Ishikawa (cell line): ENCODE results near the gene PNPLA7.

Experiments
- CEBPB ChIP-seq: IDR thresholded peaks from 2 replicates; pipeline ENCODE4 v1.6.1; 2012
- CREB1 ChIP-seq: IDR thresholded peaks from 2 replicates; pipeline ENCODE4 v1.6.1; 2012; ENCODE audit warnings: low read depth
- EGR1 ChIP-seq: IDR thresholded peaks from 2 replicates; pipeline ENCODE4 v1.6.1; 2012
- EP300 ChIP-seq: IDR thresholded peaks from 2 replicates; pipeline ENCODE4 v1.6.1; 2012; ENCODE audit warnings: borderline replicate concordance
- FOXM1 ChIP-seq: IDR thresholded peaks from 2 replicates; pipeline ENCODE4 v1.6.1; 2012; ENCODE audit warnings: low read depth, borderline replicate concordance
- NFIC ChIP-seq: IDR thresholded peaks from 2 replicates; pipeline ENCODE4 v1.6.1; 2012
- RAD21 ChIP-seq: IDR thresholded peaks from 2 replicates; pipeline ENCODE4 v1.6.1; 2012; ENCODE audit warnings: low read depth
- REST ChIP-seq: IDR thresholded peaks from 2 replicates; pipeline ENCODE4 v1.6.1; 2012; ENCODE audit warnings: low read depth, mild to moderate bottlenecking
- TAF1 ChIP-seq: IDR thresholded peaks from 2 replicates; pipeline ENCODE4 v1.6.1; 2012; ENCODE audit warnings: low read depth, mild to moderate bottlenecking
- TCF12 ChIP-seq: IDR thresholded peaks from 2 replicates; pipeline ENCODE4 v1.6.1; 2012; ENCODE audit warnings: low read depth
- TEAD4 ChIP-seq: IDR thresholded peaks from 2 replicates; pipeline ENCODE4 v1.6.1; 2012
- YY1 ChIP-seq: IDR thresholded peaks from 2 replicates; pipeline ENCODE4 v1.6.1; 2012; ENCODE audit warnings: low read depth
- ZBTB7A ChIP-seq: IDR thresholded peaks from 2 replicates; pipeline ENCODE4 v1.6.1; 2012; ENCODE audit warnings: low read depth
- TF ChIP-seq, protein P1 (sequence below): IDR thresholded peaks from 2 replicates; pipeline ENCODE4 v1.6.1; 2012
- TF ChIP-seq, protein P2 (sequence below): IDR thresholded peaks from 2 replicates; pipeline ENCODE4 v1.6.1; 2012

Gene PNPLA7

DNA sequence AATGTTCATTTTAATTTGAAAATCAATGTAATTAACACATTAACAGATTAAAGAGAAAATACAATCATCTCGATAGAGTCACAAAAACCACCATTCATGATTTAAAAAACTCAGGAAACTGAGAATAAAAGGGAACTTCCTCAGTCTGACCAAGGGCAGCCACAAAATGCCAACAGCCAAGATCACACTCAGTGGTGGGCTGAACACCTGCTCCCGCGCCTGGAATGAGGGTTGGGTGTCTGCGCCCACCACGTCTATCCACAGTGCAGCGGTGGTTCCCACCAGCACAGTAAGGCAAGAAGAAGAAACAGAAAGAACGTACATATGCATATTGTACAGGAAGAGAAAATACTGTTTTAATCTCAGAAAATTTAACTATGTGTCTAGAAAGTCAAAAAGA lies 79.4 kb downstream of the PNPLA7 start:
- TF ChIP-seq TEAD4 (no peak), CEBPB (no peak), EP300 (no peak), CREB1 (no peak), TAF1 (no peak), EGR1 (no peak), YY1 (no peak), NFIC (no peak), TCF12 (no peak), REST (no peak), RAD21 (no peak), ZBTB7A (no peak), FOXM1 (no peak)
- TF ChIP-seq, protein P1, sequence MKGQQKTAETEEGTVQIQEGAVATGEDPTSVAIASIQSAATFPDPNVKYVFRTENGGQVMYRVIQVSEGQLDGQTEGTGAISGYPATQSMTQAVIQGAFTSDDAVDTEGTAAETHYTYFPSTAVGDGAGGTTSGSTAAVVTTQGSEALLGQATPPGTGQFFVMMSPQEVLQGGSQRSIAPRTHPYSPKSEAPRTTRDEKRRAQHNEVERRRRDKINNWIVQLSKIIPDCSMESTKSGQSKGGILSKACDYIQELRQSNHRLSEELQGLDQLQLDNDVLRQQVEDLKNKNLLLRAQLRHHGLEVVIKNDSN: no peak
- TF ChIP-seq, protein P2, sequence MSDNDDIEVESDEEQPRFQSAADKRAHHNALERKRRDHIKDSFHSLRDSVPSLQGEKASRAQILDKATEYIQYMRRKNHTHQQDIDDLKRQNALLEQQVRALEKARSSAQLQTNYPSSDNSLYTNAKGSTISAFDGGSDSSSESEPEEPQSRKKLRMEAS: no peak

GRCh38 chr9:137467896-137468295 lies 82.3 kb downstream of the PNPLA7 start:
- TF ChIP-seq REST (no peak), TAF1 (no peak)

DNA sequence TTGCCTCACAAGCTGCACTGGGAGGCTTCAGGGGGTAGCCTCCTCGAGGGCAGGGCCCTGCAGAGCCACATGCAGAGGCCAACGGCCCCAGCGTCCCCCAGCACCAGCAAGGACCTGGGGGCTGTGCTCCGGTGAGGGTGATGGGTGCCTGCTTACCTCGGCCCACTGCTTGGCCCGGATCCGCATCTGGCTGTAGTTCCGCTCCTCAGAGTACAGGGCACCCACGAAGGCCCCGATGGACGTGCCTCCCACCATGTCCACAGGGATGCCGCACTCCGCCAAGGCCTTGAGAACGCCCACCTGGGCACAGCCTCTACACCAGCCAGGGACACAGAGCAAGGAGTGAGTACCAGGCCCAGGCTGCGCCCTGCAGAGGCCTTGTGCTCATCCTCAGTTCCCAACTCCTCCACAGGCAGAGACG lies 83.0 kb downstream of the PNPLA7 start:
- TF ChIP-seq TCF12 (no peak), ZBTB7A (no peak), NFIC (no peak), CEBPB (no peak), RAD21 (no peak), REST (no peak), EP300 (no peak), EGR1 (no peak), FOXM1 (no peak), TAF1 (no peak), TEAD4 (no peak), YY1 (no peak)
- TF ChIP-seq, protein P1: no peak

DNA sequence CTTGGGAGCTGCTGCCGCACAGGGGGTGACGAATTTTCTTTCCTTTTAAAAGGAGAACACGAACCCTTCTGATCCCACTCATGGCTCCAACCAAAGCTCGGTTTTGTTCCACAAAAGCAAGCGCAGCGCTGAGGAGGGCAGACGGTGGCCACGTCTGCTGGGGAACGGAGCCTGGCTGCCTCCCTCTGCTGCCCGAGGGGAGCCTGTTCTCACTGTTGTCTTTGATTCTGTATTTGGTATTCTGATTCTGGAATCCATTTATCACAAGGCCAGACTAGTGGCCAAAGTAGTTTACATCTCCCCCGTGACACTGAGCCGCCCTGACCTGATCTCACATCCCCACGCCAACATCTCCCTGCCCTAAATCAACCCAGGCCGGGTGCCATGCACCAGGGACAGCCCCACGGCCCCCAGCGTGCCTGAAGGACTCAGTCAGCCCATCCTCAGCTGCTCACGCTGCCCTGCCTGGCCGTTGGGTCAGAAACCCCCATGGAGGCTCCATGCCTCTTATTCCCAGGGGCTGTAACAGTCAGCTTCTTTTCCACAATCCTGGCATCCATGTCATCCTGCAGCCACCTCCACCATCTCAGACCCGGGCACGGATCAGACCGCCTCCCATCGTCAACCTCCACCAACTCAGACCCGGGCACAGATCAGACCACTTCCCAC lies 84.3 kb downstream of the PNPLA7 start:
- no peak for TF ChIP-seq REST
